GM19193 (cell line): Measurements from ENCODE around the gene ST3GAL4.

Source experiments
- POLR2A ChIP-seq: IDR thresholded peaks from 4 replicates; pipeline ENCODE4 v1.6.1; 2011; ENCODE audit not compliant: insufficient read depth, insufficient read length; ENCODE audit errors: extremely low read depth

ST3GAL4 gene

DNA sequence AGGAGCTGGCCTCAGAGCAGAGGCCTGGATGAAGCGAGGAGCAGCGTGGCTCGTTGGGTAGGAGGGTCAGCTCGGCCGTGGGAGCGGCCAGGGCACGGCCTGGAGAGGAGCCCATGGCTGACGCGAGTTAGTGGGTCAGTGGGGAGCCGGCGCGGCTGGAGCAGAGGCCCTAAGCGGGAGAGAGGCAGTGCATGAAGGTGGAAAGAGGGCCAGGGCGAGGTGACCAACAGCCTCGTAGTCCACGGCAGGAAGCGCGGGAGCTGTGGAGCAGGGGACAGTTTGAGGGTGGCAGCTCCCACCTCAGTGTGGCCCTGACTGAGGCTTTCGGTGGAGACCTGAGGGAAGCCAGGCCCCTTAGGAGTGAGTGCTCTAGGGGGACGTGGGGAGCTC, 27.5 kb upstream of the ST3GAL4 start:
- TF ChIP-seq POLR2A: no peak

DNA sequence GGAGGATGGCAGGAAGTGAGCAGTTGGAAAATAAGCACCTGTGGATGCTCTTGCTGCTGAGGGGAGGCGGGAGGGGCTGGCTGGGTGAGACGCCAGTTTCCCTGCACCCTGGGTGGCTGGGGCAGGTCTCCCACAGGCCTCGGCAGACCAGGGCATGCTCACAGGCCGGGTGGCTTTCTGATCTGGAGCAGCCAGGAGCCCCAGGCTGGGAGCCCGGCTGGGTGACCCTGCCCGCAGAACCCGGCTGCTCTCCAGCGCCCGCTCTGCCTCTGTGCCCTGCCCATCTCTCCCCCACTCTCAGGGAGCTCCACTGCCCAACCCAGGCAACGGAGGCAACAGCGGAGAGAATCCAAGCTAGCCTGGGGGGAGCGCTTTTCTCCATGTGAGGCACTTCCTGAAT, 27.0 kb upstream of the ST3GAL4 start:
- no peak for TF ChIP-seq POLR2A

DNA sequence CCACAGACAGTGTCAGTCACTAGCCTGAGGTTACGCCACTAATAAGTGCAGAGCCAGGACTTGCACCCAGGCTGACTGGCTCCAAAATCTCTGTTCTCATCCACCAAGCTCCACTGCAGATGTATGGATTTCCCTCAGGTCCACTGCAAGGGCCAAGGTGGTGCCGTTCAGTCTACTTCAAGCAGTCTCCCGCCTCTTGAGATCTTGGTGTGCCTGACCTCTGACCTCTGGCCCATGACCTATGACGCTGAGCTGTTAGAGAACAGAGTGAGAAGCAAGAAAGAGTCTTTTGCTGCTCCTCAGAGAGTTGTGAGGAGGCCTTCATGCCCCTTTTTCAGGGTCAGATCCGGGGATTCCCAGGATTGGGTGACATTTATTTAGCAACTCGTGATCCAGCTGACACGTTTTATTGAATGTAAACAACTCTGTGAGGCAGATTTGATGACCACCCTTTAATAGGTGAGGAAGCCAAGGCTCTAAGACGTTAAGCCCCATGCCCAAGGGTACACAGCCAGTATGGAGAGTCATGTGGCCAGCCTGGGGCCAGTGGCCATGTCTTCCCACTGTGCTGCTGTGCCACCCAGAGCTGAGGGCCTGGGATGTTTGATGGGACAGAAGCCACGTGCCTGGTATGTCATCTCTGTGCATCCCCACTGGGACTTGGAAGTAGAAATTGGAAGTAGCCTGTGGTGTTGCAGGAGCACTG, 26.4 kb upstream of the ST3GAL4 start:
- no peak for TF ChIP-seq POLR2A

DNA sequence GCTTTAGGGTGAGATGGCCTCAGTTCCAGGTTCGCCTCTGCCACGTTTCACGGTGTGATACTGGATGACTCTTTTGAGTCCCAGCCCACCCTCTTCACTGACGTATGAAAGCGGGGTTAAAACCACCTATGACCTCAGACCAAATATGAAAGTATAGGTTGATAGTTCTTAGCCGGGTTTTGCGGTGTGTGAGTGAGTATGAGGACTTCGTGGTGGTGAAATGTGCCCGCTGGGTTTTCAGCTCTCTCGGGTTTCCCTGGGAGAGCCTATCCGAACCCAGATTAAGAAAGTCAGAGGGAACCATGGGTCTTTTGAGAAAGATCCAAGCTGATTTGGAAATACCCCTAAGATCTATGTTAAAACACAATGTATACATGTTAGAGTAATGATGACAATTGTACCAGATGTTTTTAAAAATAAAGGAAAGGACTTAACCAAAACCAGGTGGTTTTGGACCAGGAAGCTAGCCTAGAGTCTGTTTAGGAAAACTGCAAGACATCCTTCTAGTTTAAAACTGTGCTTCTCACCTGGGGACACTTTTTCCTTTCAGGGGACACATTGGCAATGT, 25.8 kb upstream of the ST3GAL4 start:
- no peak for TF ChIP-seq POLR2A

DNA sequence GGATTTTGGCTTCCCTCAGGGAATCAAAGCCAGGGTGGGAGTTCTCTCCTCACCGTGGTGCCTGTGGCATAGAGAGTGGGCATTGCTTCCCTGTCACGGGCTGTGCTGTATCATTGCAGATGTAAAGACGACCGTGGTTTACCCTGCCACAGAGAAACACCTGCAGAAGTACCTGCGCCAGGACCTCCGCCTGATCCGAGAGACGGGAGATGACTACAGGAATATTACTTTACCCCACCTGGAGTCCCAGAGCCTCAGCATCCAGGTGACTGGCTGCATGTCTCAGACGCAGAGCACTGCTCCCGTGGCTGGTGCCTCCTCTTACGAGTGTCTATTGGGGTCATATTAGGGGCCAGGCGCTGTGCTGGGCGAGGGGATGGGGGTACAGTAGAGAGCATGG, 24.2 kb upstream of the ST3GAL4 start:
- no peak for TF ChIP-seq POLR2A

DNA sequence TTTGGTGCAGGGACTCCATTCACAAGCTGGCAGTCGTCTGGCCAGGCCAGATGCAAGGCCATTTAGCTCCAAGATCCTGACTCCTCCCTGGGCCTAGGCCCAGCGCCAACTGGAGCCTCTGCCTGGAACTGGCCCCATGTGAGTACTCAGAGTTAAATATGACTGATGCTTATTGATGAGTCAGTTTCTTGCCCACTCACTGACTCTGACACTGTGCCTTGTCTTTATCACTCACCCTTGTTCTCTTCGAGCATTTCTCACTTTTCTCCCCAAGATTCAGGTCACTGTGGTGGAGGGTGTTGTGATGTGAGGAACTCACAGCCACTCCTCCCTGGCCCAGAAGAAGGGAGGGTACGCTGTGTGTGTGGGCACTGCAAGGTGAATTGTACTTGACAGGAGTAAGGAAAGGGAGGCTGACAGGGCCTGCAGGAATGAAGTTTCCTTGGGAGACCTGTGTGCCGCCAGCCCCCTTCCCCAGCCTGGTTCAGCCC, 23.2 kb upstream of the ST3GAL4 start:
- TF ChIP-seq POLR2A: no peak

DNA sequence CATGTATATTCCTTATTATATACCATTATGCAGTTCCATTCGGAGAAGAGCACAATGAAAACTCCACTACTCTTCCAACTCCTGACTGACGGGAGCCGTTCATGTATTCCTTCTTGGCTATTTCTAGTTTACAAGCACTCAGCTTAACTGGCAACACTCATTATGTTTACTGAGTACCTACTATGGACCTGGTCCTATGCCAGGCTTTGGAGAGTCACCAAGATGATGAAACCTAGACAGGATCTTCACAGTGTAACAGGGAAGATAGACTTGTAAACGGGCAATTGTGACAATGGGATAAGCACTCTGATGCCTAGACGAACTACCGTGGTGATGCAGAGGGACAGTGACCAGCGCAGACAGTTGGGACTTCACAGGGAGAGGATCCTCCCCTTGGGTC, 22.3 kb upstream of the ST3GAL4 start:
- no peak for TF ChIP-seq POLR2A

DNA sequence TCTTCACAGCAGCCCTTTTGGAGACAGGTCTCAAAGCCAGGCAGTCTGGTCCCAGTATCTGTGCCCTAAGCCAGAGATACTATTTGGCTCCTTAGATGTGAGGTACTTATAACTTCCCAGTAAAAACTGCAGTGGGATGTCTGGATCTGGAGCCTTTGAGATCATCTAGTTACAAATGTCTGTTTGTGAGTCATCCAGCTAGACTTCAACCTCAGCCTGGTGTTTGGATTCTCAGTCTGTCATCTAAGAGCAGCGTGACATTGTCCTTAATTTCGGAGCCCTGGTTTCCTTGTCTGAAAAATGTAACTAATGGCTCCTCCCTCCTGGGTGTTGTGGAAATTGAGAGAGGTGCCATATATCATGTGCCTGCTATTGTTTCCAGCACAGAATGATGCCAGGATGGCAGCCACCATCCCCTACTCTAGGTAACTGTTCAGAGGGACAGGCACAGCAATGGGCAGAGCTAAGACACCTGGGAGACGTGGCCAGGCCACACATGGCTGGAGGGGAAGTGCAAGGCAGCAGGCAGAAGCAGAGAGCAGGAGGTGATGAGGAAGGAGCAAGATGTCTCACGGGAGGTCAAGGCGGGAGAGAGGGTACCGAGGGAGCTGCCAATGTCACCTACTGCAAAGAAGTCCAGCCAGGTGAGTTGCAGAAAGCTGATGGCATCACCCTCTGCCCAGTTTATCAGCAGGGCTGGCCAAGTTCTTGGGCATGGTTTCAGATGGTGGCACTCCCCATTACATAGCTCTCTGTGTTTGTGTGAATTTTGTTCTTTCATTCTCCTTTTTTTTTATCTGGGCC, 20.6 kb upstream of the ST3GAL4 start:
- TF ChIP-seq POLR2A: no peak

DNA sequence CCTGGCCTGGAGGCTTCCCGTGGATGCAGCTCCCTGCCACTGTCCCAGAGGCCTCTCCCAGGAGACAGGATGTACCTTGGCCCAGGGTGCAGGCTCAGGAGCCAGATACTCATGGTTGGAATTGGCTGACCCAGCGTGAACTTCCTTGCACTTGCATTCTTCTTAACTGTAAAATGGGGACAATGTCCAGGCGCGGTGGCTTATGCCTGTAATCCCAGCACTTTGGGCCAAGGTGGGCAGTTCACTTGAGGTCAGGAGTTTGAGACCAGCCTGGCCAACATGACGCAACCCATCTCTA, 20.1 kb upstream of the ST3GAL4 start:
- TF ChIP-seq POLR2A: no peak

DNA sequence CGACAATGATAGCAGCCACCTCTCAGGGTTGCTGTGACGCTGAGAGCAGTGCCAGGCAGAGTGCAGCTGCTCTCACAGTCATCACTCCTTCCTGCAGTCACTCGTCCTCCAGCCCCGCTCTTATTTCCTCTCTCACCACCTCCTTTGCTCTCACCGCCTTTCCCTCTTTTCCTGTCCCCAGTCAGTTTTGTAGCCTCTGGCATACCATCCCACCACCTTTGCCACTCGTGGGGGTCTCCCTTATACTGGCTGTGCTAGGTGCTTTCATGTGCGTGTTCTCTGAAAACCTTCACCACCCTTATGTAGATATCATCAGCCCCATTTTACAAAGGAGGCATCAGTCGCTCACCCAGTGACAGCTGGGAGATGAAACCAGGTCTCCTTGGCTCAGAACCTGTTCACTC, 19.3 kb upstream of the ST3GAL4 start:
- no peak for TF ChIP-seq POLR2A

DNA sequence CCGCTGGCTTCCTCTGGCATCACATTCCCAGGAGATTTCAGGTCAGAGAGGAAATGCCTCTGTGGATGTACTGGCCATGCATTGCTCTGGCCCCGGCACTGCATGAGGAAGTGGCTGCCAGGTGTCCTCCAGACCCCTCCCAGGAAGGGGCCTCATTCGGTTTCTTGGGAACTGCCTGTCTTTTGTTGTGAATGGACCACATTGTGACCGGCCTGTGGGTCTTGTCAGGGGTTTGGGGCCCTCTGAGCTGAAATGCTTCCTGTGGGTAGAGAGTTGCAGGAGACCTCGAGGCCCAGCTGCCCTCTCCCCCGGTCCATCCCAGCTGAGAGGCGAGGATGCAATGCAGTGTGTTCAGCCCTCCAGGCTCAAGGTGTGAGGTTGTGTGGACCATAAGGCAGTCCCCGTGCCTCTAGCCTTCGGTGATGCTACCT, 18.8 kb upstream of the ST3GAL4 start:
- TF ChIP-seq POLR2A: no peak

DNA sequence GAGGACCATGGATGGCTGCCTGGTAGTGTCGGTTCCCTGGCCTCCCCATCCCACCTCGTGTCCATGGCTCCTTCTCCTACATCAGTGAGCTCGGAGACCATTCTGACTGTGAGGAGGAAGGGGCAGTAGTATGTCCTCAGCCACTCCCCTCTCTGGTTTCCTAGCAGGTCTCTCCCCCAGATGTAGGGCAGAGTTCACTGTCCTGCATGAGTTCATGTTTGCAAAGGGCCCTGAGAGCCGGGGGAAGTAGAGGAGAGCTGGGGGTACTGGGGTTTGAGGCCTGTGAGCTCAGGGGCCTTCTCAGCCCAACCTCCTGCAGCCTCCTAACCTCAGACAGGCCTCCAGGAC, 18.4 kb upstream of the ST3GAL4 start:
- TF ChIP-seq POLR2A: no peak

DNA sequence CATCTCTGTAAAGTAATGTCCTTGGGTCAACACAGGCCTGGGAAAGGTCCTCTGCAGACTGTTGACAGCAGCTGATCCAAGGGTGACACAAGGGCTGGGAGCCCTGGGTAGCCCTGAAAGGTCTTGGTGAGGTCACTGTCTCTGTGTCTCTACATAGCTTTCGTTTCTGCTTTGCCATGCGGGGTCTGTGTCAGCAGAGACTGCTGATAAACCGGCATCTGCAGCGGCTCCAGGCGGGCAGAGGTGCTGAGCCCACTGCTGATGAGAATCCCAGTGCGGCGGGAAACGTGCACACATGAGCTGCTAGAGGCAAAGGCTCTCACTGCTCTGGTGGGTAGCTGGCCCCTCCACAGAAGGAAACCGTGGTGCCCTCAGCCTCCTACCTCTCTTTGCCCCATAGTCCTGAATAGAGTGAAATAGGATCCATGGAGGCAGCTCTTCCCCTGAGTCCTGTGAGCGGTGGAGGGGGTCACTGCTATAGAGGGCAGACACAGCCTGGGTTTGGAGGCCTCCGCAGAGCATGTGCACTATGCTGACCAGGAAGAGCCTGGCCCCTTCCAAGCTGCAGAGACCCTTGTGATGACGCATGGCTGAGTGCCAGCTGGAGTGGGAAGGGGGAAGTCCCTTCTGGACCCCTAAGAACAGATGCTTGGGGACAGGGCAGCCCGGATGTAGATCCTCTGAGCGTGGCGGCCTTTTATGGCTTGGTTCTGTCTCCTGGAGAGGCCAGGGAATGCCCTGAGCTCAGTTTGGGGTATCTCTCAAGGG, 17.8 kb upstream of the ST3GAL4 start:
- no peak for TF ChIP-seq POLR2A

DNA sequence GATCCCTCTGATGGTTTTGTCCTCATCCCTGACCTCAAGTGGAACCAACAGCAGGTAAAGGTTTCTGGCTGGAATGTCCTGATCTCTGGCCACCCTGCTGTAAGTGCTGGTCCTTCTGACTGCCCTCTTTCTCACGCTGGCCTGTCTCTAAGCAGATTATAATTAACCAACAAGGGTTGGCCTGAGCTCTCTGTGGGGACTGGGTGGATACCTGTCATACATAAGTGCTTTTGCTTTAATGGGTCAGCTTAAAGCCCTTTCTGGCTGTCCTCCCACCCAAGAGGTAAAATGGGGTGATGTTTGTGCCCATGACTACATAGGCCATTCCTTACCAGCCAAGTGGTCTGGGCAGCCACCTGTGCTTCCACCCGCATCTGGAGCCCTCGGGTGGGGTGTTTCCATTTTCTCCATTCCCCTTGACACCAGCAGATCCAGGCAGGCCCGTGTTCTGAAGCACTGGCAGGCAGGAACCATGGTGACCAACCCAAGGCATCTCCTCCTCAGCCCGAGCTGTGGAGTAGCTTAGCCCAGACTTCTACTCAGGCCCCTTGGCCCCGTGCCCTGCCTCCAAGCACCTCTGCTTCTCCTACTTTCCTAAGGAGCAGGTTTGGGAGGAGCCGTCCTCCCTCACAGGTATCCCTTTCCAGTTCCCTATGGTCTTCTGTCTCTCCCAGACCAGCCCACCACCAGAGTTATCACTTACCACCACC, 17.0 kb upstream of the ST3GAL4 start:
- no peak for TF ChIP-seq POLR2A
